Endometrium (tissue), 2 donors: ENCODE data around the gene ZNF664.

Experiments used
- FAIRE-seq: peaks from 2 replicates; lab custom pipeline; 2012; peaks lifted over from hg19 to GRCh38; lab: Jason Lieb, UNC
- donor health status: control.
- donor health status: control.

Gene ZNF664

DNA sequence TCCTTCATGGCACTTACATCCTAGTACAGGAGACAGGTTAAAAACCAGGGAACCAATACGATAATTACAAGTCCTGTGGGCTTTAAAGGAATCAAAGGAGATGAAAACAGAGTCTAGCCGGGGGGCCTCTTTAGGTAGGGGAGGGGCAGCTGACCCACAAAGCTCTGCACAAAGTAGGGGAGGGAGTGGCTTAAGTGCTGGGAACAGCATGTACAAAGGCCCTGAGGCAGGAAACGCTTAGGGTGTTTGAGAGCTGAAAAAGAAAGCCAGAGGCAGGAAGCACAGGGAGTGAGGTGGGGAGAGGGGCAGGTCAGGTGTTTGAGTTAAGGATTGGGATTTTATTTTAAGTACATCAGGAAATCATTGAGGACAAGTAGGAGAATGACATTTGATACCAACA, 37.7 kb downstream of the ZNF664 start:
- FAIRE-seq, result no peak

DNA sequence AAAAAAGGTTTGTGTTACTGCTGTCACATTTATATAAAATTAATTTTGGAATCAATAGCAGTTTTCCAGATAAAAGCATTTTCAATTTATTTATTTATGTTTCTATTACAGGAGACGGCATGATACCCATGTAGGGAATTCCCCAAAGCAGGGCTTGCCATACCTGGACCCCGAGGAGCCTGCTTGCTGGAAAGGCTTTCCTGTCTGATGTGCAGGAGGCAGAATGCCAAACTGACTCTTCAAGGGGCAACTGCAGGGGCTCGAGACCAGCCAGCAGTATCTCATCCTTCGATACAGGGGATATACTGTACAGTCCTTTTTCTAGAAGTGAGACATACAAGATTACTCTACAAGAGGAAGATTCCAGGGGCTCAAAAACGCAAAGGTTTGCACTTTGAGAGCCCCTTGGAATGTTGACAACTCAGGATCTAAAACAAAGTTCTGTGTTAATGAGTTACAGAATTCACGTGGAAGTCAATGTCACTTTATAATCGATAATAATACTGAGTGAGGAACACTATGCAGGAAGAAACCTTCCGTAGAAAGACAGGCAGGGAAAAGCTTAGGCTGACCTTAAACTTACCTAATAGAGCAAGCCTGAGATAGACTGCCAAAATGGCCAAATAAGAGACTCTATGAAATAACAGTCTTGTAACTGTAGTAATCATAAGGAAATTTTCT, 38.6 kb downstream of the ZNF664 start:
- no peak for FAIRE-seq

DNA sequence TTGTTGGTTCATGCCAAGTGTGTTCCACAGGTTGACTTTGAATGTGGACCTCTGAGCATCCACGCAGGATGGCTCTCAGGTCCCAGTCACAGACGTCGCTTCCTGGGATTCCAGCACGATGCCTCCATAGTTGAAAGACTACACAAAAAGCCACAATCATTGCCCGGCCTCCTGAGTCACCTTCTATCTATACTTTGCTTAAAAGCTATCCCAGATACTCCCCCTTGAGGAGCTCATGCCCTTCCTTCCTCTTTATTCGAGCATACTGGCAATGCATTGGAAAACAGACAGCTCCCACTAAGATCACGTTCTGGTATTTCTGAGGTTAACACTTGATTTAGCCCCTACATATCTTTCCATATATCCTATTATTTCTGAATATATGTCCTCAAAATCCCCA, 40.1 kb downstream of the ZNF664 start:
- no peak for FAIRE-seq

DNA sequence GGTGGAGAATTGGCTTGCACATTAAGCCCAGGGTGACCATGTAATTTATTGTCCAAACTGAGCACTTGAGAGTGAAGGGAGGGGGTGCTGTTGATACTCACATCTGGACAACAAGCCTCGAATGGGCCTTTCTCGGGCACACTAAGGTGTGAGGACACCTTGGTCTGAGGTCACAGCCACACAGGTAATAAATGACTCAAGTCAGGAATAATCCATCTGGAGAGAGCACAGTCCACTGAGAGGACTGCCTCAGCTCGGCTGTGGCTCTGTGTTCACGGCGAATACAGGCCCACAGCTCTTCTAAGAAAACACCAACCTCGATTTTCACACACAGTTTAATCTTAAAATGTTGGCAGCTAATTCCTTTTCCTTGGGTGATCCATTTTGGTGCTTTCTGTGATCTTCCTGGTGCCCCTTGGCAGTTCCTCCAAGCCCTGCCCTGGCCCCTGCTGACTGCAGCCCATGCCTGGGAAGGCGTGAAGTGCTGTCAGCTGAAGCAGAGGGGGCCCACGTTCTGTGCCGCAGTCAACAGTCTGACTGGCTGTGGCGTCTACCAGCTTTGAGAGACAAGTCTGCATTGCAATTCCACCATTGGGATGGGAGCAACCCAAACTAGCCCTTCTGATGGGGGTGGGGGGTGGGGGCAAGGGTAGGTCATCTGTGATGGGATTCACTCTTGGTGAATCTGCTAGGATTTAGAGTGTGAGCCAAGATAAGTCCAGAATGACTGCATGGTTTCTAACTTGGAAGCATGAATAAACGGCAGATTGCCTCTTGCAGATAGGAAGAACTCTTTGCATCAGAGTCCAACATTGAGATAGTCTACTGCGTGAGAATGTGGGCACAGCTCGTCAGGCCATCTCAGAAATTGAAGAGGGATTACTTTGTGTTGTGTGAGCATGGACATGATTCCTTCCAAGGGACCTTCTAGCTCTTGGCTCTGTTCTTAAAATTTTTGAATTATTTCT, 42.8 kb downstream of the ZNF664 start:
- no peak for FAIRE-seq

DNA sequence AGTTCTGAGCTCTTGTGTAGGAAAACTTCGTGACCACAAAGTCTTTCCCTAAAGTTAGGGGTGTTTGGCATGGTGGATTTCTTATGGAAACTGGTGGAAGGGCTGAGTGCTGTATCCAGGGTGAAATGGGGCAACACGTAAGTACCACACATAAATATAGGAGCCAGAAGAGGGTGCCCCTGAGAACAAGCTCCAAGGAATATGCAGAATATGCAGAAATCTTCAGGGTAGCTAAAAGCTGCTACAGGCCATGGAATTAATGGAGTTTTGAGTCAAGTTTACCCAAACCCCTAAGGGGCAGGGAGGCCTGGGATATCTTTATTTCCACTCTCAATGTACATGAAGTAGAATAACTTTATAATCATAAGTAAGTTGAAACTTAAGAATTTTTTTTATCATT, 44.0 kb downstream of the ZNF664 start:
- FAIRE-seq, result no peak

DNA sequence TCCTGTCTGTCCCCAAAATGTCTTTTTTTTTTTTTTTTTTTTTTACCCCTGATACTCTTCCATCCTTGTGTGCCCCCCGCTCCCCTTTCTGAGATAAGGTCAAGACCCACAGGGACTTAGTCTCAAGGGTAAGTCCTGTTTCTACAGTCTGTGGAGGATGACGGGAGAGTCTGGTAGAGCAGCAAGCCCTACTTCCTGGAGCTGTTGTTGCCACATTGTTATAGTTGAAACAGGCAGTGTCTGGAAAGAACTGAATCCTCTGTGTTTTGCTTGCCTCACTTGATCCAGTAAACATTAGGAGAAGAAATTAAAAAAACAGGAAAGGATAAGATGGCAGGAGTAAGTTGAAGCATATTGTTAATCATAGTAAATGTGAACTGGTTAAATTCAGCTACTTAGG, 45.5 kb downstream of the ZNF664 start:
- no peak for FAIRE-seq

DNA sequence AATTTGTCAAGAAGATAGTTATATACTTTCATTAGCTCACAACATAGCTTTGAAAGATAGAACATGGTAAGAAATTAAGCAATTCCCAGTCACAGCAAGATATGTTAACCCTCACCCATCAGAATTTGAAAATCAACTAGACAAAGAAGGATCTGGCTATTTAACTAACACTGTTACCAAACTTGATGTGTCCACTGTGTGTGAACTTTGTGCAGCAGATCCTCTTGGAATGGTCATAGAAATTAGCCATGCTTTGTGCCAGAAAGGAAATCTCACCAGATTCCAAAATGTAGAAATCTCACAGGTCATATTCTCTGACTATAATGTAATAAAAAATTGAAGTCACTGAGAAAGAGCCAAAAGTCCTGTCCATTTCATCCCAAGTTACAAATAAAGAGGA, 46.1 kb downstream of the ZNF664 start:
- FAIRE-seq, result no peak

DNA sequence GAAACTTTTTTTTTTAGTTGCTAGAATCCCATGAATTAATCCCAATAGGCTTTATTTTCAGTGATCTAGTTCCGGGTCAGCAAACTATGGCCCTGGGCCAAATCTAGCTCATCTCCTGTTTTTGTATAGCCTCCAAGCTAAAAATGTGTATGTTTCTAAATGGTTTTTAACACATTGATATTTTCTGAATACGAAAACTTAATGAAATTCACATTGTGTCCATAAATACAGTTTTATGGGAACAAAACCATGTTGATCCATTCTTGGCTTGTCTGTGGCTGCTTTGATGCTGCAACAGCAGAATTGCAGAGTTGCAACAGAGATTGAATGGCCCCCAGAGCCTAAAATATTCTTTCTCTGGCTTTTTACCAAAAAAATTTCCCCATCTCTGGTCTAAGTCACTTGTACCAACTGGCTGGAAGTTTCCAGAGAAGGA, 47.5 kb downstream of the ZNF664 start:
- no peak for FAIRE-seq

DNA sequence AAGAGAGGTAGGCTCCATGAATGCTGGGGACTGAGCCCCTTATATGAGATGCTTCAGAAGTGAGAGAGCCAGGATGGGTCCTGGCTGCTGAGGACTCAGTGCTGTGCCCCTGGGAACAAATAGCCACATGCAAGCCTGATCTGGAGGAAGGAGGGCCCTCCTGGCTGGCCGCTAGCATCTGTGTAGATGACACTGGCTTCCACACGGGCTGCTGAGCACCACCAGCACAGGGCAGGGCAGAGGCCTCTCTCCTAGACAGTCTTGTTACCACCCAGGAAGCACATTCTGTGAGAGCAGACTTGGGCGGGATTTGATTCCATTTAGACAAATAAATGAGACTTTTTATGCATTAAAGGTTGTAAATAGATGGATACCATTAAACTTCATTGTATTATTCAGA, 48.0 kb downstream of the ZNF664 start:
- no peak for FAIRE-seq

DNA sequence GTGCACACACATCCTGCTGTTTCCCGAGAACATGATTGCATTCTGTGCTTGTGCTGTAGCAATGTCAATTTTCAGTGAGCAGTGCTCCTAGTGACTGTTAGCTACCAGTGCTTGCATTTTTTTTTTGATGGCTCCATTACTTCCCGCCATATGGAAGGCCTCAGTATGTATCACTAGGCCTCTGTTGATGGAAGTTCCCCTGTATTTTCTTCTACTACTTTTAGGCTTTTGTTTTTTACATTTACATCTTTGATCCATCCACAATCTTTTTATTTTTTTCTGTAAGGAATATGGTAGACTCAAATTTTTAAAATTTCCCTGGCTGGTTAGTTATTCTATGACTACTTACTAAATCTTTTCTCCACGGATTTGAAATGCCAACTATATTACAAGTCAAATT, 49.1 kb downstream of the ZNF664 start:
- no peak for FAIRE-seq

DNA sequence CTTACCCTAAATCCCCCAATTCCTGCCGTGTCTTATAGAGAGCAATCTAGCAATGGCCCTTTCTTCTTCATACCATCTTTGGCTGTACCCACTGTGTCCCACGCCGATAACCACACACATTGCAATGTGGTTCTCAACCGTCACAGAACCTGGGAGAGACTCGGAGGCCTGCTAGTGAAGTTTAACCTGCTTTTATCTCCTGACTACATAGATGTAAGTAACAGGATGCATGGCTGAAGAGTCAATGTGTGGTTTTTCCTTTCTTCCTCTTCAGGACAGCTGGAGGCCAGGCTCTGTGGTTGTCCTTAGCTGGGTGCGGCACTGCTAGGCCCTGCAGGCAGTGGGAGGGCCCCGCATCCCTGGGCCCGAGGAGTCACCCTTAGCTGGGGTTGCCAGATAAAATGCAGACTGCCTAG, 51.3 kb downstream of the ZNF664 start:
- no peak for FAIRE-seq

DNA sequence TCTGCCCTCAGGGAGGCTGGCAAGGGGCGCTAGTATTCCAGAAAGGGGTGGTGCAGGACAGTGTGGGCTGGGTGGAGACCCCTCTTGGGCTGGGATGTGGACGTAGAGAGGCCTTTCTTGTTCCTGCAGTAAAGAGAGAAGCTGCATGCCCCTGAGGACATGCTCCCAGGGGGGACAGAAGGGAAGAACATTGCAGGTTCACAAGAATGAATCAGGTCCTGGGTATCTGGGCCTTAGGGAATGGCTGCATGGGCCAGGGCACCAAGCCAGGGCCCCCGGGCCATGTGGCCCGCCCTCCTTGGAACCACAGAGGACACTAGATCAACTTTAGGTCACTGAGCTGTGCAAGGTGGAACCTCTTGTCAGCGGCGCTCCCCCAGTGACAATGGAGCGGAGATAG, 51.8 kb downstream of the ZNF664 start:
- no peak for FAIRE-seq

DNA sequence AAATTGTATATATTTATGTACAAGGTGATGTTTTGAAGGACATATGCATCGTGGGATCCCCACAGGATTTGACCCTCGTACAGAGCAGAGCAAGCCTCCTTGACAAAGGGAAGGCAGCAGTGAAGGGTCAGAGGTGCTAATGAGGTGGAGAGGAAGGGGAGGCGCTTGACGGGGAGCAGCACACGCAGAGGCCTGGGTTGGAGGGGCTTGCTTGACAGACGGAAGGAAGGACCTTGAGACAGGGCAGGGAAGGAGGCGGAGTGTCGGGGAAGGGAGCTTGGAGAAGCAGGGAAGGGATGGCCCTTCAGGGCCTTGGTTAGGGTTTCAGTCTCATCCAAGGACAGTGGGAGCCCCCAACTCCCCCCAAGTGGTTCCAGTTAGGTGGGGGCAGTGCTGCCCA, 52.6 kb downstream of the ZNF664 start:
- no peak for FAIRE-seq

DNA sequence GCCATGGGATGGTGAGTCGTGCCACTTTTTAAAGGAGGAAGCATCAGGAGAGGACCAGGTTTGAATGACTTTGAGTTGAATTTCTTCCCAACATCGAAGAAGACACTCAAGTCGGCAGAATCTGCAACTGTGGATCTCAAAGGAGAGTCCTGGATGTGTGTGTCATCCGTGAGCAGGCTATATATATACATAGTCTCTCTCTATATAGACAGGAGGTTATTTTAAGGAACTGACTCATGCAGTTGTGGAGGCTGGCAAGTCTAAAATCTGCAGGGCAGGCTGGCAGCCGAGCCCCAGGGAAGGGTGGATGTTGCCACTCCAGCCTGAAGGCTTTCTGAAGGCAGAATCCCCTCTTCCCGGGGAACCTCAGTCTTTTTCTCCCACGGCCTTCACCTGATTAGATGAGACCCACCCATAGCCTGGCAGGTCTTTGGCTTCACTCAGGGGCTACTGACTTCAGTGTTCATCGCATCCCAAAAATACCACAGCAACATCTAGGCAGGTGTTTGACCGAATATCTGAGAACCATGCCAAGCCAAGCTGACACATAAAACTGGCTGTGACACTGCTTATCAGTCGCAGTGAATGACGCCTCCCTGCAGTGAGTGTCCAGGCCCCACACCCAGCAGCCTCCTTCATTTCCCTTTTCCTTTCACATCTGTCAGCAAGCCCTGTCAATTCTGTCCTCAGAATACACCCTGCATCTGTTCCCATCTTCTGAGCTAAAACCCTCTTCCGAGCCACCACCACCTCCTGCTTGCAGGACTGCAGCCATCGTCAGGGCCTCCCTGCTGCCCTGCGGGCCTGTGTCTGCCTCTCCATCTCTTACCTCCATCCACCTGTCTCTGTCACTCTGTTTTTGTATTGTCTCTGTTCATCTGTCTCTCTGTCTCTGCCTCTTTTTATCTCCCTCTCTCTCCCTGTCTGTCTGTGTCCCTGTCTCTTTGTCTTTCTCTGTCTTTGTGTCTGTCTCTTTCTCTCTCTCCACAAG, 54.0 kb downstream of the ZNF664 start:
- no peak for FAIRE-seq

DNA sequence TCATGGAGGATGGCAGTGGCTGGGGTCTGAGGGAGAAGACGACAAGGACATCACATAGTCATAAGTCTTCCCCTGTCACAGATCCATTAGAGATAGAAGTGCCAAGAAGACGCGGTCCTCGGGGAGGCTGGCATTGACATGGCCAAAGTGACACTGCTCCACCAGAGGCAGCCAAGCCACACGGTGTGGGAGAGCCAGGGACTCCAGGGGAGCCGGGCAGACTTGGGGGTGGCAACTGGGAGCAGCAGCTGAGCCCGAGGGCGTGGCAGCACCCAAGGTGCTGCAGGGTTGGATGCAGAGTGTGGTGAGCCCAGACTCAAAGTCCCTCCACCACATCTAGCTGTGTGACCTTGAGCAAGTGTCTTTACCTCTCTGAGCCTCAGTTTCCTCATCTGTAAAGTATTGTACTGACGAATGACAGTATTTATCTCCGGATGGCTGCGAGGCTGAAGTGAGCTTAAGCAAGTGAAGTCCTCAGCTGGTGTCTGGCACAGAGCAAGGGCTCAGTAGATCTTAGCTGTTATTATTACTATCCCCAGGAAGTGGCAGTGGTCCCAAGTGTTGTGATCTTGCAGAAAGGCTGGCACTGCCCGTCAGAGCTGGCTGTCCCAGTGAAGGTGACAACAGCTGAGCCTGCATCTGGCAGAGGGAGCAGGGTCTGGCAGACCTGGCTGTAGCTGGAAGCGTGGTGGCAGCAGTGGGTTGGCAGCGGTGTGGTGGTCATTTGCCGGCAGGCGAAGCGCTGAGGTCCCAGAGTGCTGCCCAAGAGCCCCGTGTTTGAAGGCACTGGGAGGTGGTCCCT, 54.9 kb downstream of the ZNF664 start:
- no peak for FAIRE-seq

DNA sequence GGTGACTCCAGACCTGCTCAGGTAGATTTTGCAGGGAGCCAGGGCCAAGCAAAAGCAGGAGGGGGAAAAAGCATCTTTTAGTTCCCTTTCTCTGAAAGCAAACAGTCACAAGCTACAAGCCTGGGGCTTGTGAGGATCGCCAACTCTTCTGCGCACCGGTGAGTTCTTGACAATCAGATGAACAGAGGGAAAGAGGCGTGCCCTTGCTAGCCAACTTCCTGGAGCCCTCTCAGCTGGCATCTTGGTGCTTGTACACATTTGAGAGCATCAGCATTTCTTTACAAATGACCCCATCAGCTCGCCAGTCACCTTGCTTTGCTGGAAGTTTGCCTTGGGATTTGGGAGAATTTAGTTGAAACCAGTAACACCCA, 55.5 kb downstream of the ZNF664 start:
- no peak for FAIRE-seq

DNA sequence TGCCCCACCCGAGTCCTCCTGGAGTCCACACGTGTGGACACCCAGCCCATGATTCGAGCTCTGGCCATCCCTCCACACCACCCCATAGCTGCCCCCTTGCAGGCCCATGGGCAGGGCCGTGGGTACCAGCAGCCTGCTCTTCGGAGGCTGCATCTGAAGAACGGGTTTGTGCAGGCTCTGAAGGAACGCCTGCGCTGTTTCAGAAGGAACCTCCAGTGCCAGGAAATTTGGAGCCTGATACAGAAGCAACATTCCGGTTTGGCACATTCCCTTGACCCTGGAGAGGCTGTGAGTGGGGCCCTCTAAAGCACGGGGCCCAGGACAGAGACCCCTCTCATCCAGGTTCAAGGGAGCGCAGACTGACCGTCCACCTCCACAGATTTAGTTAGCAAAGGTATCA, 57.0 kb downstream of the ZNF664 start:
- no peak for FAIRE-seq

DNA sequence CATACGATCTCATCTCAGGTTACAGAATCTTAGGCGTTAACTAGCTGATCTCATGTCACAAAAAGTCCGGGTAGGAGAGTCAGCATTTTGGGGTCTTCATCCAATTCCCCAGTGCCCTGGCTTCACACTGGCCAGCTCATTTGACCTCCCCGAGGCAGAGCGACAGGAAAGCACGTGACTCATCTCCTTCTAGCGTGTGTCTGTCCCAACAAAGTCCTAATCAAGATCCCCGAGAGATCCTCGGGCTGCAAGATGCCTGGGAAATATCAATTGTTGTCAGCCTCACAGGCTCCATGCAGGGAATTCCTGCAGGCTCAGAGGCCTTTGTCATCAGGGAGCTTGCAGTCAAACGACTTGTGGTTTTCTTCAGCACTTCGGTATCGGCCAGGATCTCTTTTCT, 57.5 kb downstream of the ZNF664 start:
- FAIRE-seq, result no peak

DNA sequence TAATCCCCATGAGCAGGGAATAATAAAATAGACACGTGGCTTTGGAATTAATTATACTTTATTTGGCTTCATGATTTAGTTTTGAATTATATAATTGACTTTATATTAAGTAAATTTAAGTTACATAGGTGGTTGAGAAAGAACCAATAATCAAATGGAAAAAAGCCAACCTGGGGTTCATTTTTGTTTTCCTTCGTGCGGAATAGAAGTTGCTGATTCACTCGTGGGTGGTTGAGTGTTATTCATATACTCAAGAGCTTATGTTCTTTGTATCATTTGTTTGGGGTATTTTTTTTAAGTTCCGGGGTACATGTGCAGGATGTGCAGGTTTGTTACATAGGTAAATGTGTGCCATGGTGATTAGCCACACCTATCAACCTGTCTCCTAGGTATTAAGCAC, 58.0 kb downstream of the ZNF664 start:
- FAIRE-seq, result no peak

DNA sequence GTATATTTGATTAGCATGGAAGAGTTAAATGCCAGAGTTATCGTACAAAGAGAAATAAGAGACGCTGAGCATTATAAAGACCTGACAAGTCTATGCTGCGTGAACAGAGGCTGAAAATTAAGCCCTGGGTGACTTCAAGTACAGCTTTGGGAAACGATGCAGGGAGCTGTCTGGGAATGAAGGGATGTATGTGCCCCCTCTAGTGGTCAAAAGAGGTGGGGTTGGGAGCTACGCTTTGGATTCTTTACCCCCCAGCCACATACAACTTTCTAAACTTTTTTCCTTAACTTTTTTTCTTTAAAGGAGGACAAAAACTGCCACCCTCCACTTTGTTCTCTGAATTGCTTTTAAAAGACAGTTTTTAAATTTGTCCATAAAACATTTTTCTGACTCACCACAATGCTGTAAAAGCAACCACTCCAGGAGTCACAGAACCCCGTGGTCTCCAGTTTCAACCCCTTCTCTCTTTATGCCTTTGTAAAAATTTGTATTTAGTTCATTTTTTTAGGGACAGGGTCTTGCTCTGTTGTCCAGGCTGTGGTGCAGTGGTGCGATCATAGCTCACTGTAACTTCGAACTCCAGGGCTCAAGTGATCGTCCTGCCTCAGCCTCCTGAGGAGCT, 59.4 kb downstream of the ZNF664 start:
- FAIRE-seq, result no peak

DNA sequence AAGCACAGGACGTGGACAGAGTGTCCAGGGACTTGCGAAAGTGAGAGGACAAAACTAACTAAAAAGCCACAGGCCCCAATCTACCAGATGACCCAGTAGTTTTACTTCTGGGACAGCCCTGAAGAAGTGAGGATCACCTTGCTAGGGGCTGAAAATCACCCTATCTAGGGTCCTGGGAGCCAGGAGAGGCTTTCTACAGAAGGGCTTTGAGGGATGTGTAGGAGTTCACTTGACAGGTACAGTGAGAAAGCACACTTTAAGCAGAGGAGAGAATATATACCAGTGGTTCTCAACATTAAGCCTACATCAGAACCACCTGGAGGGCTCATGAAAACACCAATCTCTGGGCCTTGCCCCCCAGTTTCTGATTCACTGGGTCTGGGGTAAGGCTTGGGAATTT, 60.8 kb downstream of the ZNF664 start:
- no peak for FAIRE-seq
